HUES6 (cell line): ENCODE results near the gene HBD.

Experiments used
- H3K27ac ChIP-seq: 2 replicates; pipeline ENCODE4 v1.7.0; 2013; ENCODE audit warnings: low read depth, mild to moderate bottlenecking, low read length, inconsistent platforms
- H3K27me3 ChIP-seq: 2 replicates; pipeline ENCODE4 v1.6.1; 2013; ENCODE audit warnings: low read length; ENCODE audit not compliant: control insufficient read depth, insufficient read depth
- H3K36me3 ChIP-seq: 2 replicates; pipeline ENCODE4 v1.6.1; 2013; ENCODE audit warnings: low read length; ENCODE audit not compliant: control insufficient read depth, insufficient read depth
- H3K4me1 ChIP-seq: 2 replicates; pipeline ENCODE4 v1.6.1; 2013; ENCODE audit warnings: low read length; ENCODE audit not compliant: control insufficient read depth, insufficient read depth
- H3K4me3 ChIP-seq: 2 replicates; pipeline ENCODE4 v1.5.1; 2013; ENCODE audit warnings: low read depth, low read length
- H3K9ac ChIP-seq: one replicate; pipeline ENCODE4 v1.6.1; 2013; ENCODE audit warnings: mild to moderate bottlenecking, low read length
- H3K9me3 ChIP-seq: 2 replicates; pipeline ENCODE4 v1.6.1; 2013; ENCODE audit warnings: low read depth, low read length; ENCODE audit not compliant: control insufficient read depth, insufficient read depth

Gene HBD

GRCh38 chr11:5234381-5234834 lies at the start of gene HBD:
Gene HBD (minus strand): TSS chr11:5234483. CDS start chr11:5234433, 50 bp downstream.
- Histone ChIP-seq H3K27me3 (no peaks in the 10 kb centered on the region), H3K4me1 (no peaks in the 10 kb centered on the region), H3K4me3 (no peak within 1 kb of the TSS), H3K9me3 (no peaks in the 10 kb centered on the region), H3K9ac (no peak within 1 kb of the TSS), H3K27ac (no peak within 1 kb of the TSS), H3K36me3 (no peaks in the 10 kb centered on the region)

- Histone ChIP-seq H3K27ac (no peak overlapping the region), H3K9ac (no peak overlapping the region), H3K4me1 (peaks cover 5% of the 10 kb centered on the region), H3K9me3 (no peaks in the 10 kb centered on the region), H3K36me3 (no peaks in the 10 kb centered on the region), H3K4me3 (no peak overlapping the region), H3K27me3 (no peaks in the 10 kb centered on the region)
Observed at GRCh38 chr11:5283882-5284281, 49.6 kb upstream of the HBD start.

- no peaks in the 10 kb centered on the region for H3K27me3 ChIP-seq
- peaks cover 5% of the 10 kb centered on the region for H3K4me1 ChIP-seq
- H3K9me3 ChIP-seq, result no peaks in the 10 kb centered on the region
- H3K27ac ChIP-seq, result no peak overlapping the region
- H3K9ac ChIP-seq, result no peak overlapping the region
- no peak overlapping the region for H3K4me3 ChIP-seq
- H3K36me3 ChIP-seq, result no peaks in the 10 kb centered on the region
Observed at GRCh38 chr11:5283086-5283485, 48.8 kb upstream of the HBD start.

GRCh38 chr11:5282628-5283027 lies 48.3 kb upstream of the HBD start:
- Histone ChIP-seq H3K4me1 (peaks cover 5% of the 10 kb centered on the region), H3K27ac (no peak overlapping the region), H3K36me3 (no peaks in the 10 kb centered on the region), H3K9ac (no peak overlapping the region), H3K27me3 (no peaks in the 10 kb centered on the region), H3K9me3 (no peaks in the 10 kb centered on the region), H3K4me3 (no peak overlapping the region)

GRCh38 chr11:5281596-5281995 lies 47.3 kb upstream of the HBD start:
- peaks cover 5% of the 10 kb centered on the region for H3K4me1 ChIP-seq
- no peaks in the 10 kb centered on the region for H3K36me3 ChIP-seq
- H3K27me3 ChIP-seq, result no peaks in the 10 kb centered on the region
- no peak overlapping the region for H3K4me3 ChIP-seq
- H3K9ac ChIP-seq, result no peak overlapping the region
- H3K27ac ChIP-seq, result no peak overlapping the region
- H3K9me3 ChIP-seq, result no peaks in the 10 kb centered on the region

- Histone ChIP-seq H3K27ac (no peak overlapping the region), H3K4me3 (no peak overlapping the region), H3K4me1 (peaks cover 5% of the 10 kb centered on the region), H3K9ac (no peak overlapping the region), H3K27me3 (no peaks in the 10 kb centered on the region), H3K9me3 (no peaks in the 10 kb centered on the region), H3K36me3 (no peaks in the 10 kb centered on the region)
Observed at GRCh38 chr11:5280582-5281102, 46.4 kb upstream of the HBD start.

GRCh38 chr11:5279471-5280090 lies 45.3 kb upstream of the HBD start:
- Histone ChIP-seq H3K4me1 (peaks cover 7% of the 10 kb centered on the region), H3K9me3 (no peaks in the 10 kb centered on the region), H3K27me3 (no peaks in the 10 kb centered on the region), H3K9ac (no peak overlapping the region), H3K4me3 (no peak overlapping the region), H3K27ac (no peak overlapping the region), H3K36me3 (no peaks in the 10 kb centered on the region)

GRCh38 chr11:5277807-5278382 lies 43.6 kb upstream of the HBD start:
- Histone ChIP-seq H3K9me3 (no peaks in the 10 kb centered on the region), H3K27ac (no peak overlapping the region), H3K9ac (no peak overlapping the region), H3K4me3 (no peak overlapping the region), H3K36me3 (no peaks in the 10 kb centered on the region), H3K4me1 (peaks cover 12% of the 10 kb centered on the region), H3K27me3 (no peaks in the 10 kb centered on the region)

GRCh38 chr11:5276697-5277096 lies 42.4 kb upstream of the HBD start:
- Histone ChIP-seq H3K9ac (no peak overlapping the region), H3K36me3 (no peaks in the 10 kb centered on the region), H3K4me1 (peaks cover 12% of the 10 kb centered on the region), H3K9me3 (no peaks in the 10 kb centered on the region), H3K27me3 (no peaks in the 10 kb centered on the region), H3K27ac (no peak overlapping the region), H3K4me3 (no peak overlapping the region)

- H3K36me3 ChIP-seq, result no peaks in the 10 kb centered on the region
- H3K27ac ChIP-seq, result no peak overlapping the region
- no peaks in the 10 kb centered on the region for H3K27me3 ChIP-seq
- H3K9ac ChIP-seq, result no peak overlapping the region
- no peak overlapping the region for H3K4me3 ChIP-seq
- H3K4me1 ChIP-seq, result peaks cover 8% of the 10 kb centered on the region; the same call in 1 of the 2 replicates
- no peaks in the 10 kb centered on the region for H3K9me3 ChIP-seq
Observed at GRCh38 chr11:5275369-5276110, 41.3 kb upstream of the HBD start.

GRCh38 chr11:5274395-5274794 lies 40.1 kb upstream of the HBD start:
- H3K4me1 ChIP-seq, result peaks cover 7% of the 10 kb centered on the region; the same call in 1 of the 2 replicates
- no peaks in the 10 kb centered on the region for H3K9me3 ChIP-seq
- H3K27ac ChIP-seq, result no peak overlapping the region
- no peaks in the 10 kb centered on the region for H3K36me3 ChIP-seq
- no peak overlapping the region for H3K4me3 ChIP-seq
- no peak overlapping the region for H3K9ac ChIP-seq
- no peaks in the 10 kb centered on the region for H3K27me3 ChIP-seq
